EH (cell line): Measurements from ENCODE around the gene ITGA3.

ENCODE experiments used
- DNase-seq: peaks from one replicate; pipeline ENCODE4 v3.0.0-alpha.2; 2015; ENCODE audit warnings: low read depth

Gene ITGA3

DNA sequence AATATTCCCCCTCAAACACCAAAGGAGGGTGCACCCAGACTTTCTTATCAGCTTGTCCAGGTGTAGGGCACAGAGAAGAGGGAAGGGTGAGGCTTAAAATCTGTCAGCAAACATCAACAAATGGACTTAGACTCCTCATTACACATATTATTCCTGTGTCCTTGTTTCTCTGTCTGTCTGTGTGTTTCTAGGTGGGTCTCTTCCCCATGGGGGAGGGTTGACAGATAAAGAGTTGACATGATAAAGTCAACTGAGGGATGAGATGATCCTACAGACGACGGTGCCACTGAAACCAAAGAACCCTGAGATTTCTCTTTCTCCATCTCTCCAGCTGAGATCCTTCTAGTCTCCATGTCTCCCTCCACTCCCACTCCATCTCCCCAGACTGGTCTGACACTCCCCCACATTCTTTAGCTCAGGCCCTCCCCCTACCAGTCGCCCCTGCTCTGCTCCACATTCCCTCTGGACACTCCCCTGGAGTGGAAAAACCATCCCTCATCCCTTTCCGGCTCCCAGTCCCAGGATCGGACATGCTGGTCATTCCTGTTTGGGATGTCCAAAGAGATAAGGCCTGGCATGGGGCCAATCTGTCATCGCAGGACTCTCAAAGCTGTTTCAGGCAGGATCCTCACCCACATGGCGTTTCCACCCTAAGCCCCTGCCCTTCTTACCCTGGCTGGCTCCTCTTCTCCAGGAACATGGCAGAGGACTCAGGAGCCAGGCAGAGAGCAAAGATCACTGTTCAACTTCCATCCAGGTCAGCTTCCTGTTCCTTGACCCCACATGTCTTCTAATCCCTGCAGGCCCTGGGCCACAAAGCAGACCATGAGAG lies 2.9 kb upstream of the ITGA3 start:
- peak; percentile 81 for DNase-seq

DNA sequence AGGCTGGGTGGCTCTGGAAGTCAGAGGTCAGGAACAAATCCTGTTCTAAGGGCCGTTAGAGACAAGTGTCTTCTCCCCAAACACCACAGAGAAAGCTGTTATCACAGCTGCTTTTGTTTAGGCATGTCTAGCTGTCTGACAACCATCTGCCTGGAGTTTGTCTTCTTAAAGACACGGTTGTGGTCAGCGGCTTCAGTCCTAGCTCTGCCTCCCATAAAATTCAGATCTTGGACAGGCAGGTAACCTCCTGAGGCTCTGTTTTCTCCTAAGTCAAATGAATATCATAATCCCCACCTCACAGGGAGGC lies 2.3 kb upstream of the ITGA3 start:
- DNase-seq = peak; percentile 73

DNA sequence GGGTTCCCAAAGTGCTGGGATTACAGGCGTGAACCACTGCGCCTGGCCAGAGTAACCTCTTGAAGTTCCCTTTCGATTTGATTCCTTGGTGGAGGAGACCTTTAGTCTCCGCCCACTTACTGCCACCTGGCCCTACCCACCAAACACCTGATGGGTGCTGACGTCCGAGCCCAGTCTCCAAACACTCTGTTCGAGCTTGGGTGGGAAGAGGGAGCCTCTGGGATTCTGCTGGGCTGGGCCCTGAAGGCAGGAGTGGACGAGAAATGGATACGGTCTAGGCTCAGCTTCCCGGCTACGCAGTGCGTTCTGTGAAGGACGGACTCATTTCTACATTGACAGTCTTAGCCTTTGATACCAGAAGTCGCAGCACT lies 870 bp upstream of the ITGA3 start:
- peak; percentile 50 for DNase-seq

- peak; percentile 65 for DNase-seq
These were observed 479 bp downstream of the ITGA3 start for GRCh38 chr17:50056217-50056960.

GRCh38 chr17:50056961-50057330 lies 1.0 kb downstream of the ITGA3 start:
- peak; percentile 70 for DNase-seq

- no peak for DNase-seq
These were observed 1.6 kb downstream of the ITGA3 start for GRCh38 chr17:50057521-50057991.

DNA sequence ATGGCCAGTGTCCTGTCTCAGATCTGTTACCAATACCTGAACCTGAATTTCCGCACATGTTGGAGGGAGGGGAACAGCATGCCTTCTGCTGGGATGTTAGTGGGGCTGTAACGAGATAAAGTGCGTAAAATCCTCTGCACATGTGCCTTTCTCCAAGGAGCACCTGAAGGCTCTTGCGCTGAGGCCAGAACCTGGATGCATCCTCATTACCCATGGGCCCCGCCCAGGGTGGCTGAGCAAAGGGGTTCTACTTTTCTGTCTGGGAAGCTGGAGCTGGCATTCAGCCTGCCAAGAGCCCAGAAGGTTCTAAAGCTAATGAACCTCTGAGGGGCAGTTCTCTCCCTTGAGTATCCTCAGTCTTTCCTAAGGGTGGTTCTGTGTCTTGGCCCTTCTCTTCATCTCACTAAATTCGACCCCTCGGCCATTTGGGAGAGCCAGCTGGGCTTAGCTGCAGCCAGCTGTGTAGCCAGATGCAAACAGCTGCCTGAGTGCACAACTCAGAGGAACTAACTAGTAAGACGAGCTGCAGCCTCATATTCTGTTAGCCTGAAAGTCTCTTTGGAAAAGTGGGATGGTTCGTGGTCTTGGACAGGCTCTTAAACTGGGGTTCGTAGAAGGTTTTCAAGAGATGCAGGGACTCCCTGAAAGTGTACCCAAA lies 2.5 kb downstream of the ITGA3 start:
- DNase-seq = no peak

DNA sequence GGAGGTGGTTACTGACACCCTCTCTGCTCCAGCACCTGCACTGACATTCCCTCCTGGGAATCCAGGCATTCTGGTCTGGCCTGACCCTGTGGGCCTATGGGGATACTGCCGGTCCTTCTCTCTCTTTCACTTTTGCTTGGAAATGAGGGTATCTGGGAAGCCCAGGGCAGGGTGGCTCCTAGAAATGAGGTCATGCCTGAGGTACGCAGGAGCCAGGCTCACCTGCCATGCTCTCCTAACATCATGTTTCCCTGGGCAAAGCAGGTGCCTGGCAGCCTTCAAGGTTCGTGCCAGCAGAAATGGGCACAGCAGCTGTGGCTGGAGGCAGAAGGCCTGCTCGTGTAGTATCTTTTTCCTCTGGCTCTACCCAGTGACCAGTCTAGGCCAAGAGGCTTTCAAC lies 3.3 kb downstream of the ITGA3 start:
- DNase-seq = no peak

GRCh38 chr17:50059759-50060273 lies 3.9 kb downstream of the ITGA3 start:
- peak; percentile 76 for DNase-seq

GRCh38 chr17:50060951-50061712 lies 5.2 kb downstream of the ITGA3 start:
- peak; percentile 94 for DNase-seq

DNA sequence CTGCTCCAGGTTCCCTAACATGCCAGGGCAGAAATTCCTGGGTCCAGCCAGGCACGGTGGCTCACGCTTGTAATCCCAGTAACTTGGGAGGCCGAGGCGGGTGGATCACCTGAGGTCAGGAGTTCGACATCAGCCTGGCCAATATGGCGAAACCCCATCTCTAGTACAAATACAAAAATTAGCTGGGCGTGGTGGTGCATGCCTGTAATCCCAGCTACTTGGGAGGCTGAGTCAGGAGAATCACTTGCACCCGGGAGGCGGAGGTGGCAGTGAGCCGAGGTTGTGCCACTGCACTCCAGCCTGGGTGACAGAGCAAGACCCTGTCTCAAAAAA lies 5.8 kb downstream of the ITGA3 start:
- DNase-seq = peak; percentile 20

DNA sequence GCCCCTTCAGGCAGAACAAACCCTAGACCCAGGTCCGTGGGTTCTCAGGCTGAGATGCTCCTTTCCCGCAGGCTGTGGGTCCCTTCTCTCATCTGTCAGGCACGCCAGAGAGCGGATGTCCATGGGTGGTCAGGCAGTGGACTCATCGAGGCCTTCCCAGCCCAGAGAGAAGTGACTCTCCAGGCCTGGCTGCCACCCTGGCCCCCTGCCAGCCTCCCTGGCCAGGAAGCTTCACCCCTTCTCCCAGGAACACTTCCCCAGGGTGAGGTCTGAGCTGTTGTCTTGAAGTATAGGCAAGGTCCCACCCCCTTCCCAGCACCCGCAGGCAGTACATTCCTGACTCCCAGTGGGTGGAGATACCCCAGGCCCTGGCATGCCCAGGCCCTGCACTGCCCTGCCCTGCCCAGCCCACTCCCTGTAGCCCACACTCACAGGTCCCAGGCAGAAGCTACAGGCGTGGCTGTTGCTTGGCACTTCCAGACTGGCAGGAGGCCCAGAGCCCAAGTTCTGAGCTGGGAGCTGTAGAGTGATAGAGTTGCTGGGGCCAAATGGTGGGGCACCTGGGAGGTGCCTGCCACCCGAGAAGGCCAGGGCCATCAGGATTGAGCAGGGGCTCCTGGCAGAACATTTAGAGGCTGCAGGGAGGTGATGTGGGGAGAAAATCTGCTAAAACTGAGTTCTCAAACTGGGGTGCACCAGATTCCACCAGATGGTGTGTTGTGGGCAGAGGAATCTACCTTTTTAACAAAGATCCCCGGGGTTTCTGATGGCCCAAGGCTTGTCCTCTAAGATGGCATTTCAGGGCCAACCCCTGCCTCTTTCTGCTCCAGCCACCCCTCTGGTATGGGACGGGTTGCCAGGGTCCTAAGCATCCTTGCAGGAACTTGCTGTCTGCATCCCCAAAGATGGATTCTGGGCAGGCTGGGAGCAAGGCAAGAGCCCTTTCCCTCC lies 6.7 kb downstream of the ITGA3 start:
- peak; percentile 98 for DNase-seq

GRCh38 chr17:50063561-50064252 lies 7.8 kb downstream of the ITGA3 start:
- DNase-seq = peak; percentile 66

DNA sequence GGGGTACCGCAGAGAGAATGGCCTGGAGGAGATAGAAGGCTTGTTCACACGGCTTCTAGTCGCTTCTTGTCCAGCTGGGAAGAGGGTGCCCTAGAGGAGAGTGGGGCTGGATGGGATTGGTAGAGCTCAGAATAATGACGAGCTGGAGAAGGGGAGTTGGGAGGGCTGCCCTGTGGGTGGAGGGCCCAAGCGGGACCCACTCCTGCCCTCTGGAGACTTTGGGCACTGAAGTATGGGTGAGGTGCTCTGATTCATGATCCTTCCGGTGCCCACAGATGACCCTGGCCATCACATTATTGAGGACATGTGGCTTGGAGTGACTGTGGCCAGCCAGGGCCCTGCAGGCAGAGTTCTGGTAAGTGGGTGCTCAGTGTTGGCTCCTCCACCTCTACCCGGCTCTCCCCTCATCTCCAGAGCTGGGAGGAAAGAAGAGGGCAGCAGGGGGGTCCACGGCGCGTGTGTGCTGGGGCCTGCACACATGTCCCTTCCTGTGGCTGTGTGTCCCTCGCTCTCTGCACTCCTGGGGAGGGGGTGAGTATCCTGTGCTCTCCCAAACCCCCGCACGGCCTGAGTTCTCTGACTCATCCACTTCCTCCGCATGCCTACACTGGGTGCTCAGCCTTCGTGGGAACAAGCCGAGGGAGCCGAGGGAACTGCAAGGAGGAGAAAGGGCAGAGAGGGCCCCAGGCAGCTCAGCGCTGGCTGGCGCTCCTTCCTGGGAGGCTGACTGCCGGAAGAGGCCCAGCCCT lies 8.5 kb downstream of the ITGA3 start:
- DNase-seq = peak; percentile 99

GRCh38 chr17:50065056-50065455 lies 9.1 kb downstream of the ITGA3 start:
- DNase-seq = no peak

DNA sequence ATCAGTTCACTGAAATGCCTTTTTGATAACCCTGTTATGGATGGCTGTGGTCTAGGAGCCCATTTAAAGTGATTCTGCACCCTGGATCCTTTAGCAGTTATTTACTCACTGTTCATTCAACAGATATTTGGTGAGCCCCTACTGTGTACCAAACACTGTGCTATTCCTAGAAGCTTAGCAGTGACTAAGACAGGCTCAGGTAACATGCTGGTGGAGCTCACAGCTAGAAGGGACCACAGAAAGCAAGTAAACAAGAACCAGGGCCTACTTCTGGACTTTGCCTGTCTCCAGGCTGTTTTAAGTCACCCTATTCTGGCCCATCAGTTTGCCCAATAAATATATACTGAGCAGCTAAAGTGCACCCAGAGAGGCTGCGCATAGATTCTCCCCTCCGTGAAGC lies 11.1 kb downstream of the ITGA3 start:
- no peak for DNase-seq

GRCh38 chr17:50067996-50068395 lies 12.1 kb downstream of the ITGA3 start:
- no peak for DNase-seq

DNA sequence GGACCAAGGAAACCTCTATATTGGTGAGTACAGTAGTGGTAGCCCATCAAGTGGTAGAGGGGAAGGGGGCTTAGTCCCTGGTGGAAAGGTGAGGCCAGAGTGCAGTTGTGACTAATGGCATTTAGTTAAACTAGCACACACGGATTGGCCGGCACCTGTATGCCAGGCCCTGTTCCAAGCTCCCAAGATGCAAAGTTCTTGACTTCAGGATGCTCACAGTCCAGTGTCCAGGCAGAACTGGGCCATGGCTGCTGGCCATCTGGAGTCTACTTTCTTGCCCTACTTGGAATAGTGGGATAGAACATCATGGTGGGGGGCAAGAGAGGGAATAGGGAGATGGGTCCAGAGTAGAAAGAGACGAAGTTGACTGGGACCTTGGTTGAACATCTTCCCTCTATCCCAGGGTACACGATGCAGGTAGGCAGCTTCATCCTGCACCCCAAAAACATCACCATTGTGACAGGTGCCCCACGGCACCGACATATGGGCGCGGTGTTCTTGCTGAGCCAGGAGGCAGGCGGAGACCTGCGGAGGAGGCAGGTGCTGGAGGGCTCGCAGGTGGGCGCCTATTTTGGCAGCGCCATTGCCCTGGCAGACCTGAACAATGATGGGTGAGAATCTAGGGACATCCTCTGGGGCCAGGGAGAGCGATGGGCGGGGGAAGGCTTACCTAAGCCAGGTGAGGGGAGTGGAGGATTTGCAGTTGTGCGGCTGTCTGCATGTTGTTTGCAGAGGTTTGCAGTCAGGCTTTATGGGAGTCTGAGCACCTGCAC lies 15.2 kb downstream of the ITGA3 start:
- DNase-seq = no peak

DNA sequence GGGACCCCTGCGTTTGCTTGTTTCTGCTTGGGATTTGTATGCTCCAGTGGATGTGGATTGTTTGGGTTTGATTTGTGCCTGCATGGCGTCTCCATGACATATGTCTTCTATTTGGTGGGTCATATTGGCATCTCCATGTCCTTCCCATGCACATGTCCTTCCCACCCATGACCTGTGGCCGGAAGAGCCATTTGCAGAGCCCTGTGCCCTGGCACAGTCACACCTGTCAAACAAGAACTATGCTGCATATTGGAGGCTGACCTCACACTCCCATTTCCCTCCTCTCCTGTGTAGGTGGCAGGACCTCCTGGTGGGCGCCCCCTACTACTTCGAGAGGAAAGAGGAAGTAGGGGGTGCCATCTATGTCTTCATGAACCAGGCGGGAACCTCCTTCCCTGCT lies 15.8 kb downstream of the ITGA3 start:
- DNase-seq = no peak
